Muscle layer of colon (tissue), 2 donors: ENCODE results near the gene CD58.

ENCODE experiments used
- H3K27ac ChIP-seq: one replicate; pipeline ENCODE4 v1.7.0; 2013; ENCODE audit warnings: low read depth, mild to moderate bottlenecking, low read length, moderate library complexity
- H3K27me3 ChIP-seq, 2 donors: one replicate each; pipeline ENCODE4 v1.7.0; 2013; ENCODE audit warnings: low read length in 2 of 2, mild to moderate bottlenecking in 2 of 2; ENCODE audit not compliant: insufficient read depth in 2 of 2, control insufficient read depth in 1 of 2
- H3K36me3 ChIP-seq: one replicate; pipeline ENCODE4 v1.7.0; 2013; ENCODE audit warnings: mild to moderate bottlenecking, low read length; ENCODE audit not compliant: insufficient read depth
- H3K4me1 ChIP-seq: one replicate; pipeline ENCODE4 v1.7.0; 2013; ENCODE audit warnings: mild to moderate bottlenecking, low read length; ENCODE audit not compliant: insufficient read depth
- H3K4me3 ChIP-seq, 2 donors: one replicate each; pipeline ENCODE4 v1.7.0; 2013; ENCODE audit warnings: low read length in 2 of 2, low read depth in 1 of 2, mild to moderate bottlenecking in 1 of 2, moderate library complexity in 1 of 2
- H3K9ac ChIP-seq: one replicate; pipeline ENCODE4 v1.7.0; 2013; ENCODE audit warnings: low read length
- H3K9me3 ChIP-seq: one replicate; pipeline ENCODE4 v1.7.0; 2013; ENCODE audit warnings: mild to moderate bottlenecking, low read length
- donor health status: abdominal sarcoma.
- donor health status: Adenocarcinoma of cecum.

CD58 gene

GRCh38 chr1:116513956-116514355, 56.9 kb downstream of the CD58 start:
- H3K27ac ChIP-seq = no peak overlapping the region
- no peaks in the 10 kb centered on the region for H3K27me3 ChIP-seq
- no peak overlapping the region for H3K9ac ChIP-seq
- no peak overlapping the region for H3K4me3 ChIP-seq
- H3K9me3 ChIP-seq = no peaks in the 10 kb centered on the region
- H3K4me1 ChIP-seq = no peaks in the 10 kb centered on the region
- peaks cover 4% of the 10 kb centered on the region for H3K36me3 ChIP-seq

GRCh38 chr1:116511459-116512019, 59.3 kb downstream of the CD58 start:
- Histone ChIP-seq H3K27ac (no peak overlapping the region), H3K4me3 (no peak overlapping the region), H3K36me3 (no peaks in the 10 kb centered on the region), H3K27me3 (no peaks in the 10 kb centered on the region), H3K9me3 (no peaks in the 10 kb centered on the region), H3K9ac (no peak overlapping the region), H3K4me1 (no peaks in the 10 kb centered on the region)

GRCh38 chr1:116510361-116510760, 60.5 kb downstream of the CD58 start:
- H3K27ac ChIP-seq = no peak overlapping the region

DNA sequence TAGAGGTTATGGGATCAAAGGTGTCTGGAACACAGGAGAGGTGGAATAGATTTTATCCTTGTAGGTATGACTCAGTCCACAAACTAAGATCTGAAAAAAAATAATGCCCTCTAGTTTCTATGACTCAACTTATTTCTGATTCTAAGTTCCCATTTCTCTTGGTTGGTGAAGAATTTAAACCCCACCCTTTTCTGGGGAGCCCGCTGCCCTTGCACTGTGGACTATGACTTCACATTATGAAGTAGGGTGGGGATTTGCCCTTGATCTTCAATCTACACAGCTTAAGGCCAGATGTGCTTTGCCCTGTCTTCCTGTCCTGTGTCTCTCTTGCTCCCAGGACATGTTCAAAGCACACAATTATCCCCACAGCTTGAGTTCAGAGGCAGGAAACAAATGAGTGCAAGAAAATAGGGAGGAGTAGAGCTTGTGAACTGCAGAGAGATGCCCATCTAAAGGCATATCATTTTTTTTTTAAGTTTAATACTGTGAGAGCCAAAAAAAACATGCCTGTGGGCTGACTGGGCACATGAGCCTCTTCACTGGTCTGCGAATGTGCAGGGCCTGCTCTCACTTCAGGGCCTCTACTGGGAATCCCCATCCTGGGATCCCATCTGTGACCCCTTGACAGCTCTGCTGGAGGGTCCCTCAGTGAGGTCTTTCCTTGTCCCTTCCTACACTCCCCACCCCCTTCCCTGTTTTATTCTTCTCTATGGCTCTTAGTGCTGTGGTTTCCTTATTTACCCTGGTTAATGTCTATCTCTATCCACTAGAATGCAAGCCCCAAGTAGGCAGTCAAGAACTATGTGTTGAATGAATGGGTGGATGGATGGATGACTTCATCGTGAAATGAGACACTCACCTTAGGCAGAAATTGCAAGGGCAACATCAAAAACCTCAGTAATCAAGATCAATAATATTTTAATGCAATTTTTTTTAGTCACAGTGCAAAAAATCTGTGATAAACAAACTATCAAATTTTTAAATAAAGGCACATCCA, 61.5 kb downstream of the CD58 start:
- Histone ChIP-seq H3K27ac (no peak overlapping the region), H3K9me3 (no peaks in the 10 kb centered on the region), H3K9ac (no peak overlapping the region), H3K36me3 (no peaks in the 10 kb centered on the region), H3K4me1 (no peaks in the 10 kb centered on the region), H3K27me3 (no peaks in the 10 kb centered on the region), H3K4me3 (no peak overlapping the region)

More at GRCh38 chr1:116510361-116510760, 60.5 kb downstream of the CD58 start:
- Histone ChIP-seq H3K27me3 (no peaks in the 10 kb centered on the region), H3K9me3 (no peaks in the 10 kb centered on the region), H3K36me3 (no peaks in the 10 kb centered on the region), H3K4me1 (no peaks in the 10 kb centered on the region), H3K9ac (no peak overlapping the region), H3K4me3 (no peak overlapping the region)

DNA sequence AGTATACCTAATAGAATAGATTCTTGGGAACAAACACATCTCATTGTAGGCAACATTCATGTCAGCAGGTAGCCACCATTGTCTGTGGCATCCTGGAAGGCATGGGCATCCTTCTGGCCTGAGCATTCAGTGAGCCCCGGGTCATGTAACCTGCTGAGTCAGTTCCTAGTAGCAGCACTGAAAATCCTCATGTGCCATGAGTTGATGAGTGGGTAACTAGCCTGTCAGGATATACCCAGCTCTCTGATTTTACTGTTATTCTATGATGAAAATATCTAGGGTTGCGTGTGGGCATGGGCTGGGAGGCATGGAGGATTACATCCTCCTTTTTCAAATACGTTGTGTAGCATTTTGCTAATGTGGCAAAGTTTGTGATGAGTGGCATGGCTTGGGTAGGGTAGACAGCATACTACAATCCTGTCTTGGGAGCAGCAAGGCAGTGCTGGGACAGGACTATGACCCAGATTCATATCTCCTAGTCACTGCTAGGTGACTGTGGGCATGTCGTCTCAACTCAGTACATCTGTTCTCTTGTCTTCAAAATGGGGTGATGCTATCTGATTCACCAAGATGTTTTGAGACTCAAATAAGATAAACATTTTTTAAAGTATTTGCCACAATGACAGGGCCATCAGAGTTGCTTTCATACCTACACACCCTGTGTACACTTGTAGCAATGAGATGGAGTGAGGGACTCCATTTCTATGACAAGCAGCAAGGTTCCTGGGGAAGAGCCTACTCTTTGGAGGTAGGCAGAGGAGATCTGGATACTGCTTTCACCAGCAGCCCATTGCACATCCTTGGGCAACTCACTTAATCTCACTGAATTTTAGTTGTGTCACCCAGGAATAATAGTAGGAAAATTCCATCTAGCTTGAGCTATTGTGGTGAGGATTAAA, 62.5 kb downstream of the CD58 start:
- Histone ChIP-seq H3K4me3 (no peak overlapping the region), H3K9ac (no peak overlapping the region), H3K9me3 (no peaks in the 10 kb centered on the region), H3K27ac (no peak overlapping the region), H3K36me3 (no peaks in the 10 kb centered on the region), H3K4me1 (no peaks in the 10 kb centered on the region), H3K27me3 (no peaks in the 10 kb centered on the region)

DNA sequence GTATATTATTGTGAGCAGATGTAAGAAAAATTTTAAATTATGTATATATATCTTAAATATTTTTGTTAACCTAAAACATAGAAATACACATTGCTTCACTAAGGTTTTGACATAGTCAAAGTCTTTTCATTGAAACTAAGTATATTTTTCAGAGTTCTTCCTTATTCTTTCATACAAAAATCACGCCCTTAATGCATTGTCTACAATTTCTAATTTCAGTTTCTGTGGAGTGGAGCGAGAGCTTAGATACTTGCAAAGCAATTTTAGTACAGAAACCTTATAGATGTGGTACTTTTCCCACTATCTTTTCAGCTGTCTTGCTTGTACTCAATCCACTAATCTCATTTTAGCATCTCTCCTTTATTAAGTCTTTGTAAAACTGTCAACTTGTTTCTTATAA, 63.2 kb downstream of the CD58 start:
- Histone ChIP-seq H3K4me3 (no peak overlapping the region), H3K9ac (no peak overlapping the region), H3K36me3 (no peaks in the 10 kb centered on the region), H3K27ac (no peak overlapping the region), H3K9me3 (no peaks in the 10 kb centered on the region), H3K4me1 (no peaks in the 10 kb centered on the region), H3K27me3 (no peaks in the 10 kb centered on the region)

- Histone ChIP-seq H3K9ac (no peak overlapping the region), H3K36me3 (no peaks in the 10 kb centered on the region), H3K27me3 (no peaks in the 10 kb centered on the region), H3K4me3 (no peak overlapping the region), H3K27ac (no peak overlapping the region), H3K4me1 (no peaks in the 10 kb centered on the region), H3K9me3 (no peaks in the 10 kb centered on the region)
These were observed 64.5 kb downstream of the CD58 start for GRCh38 chr1:116506132-116507004.

DNA sequence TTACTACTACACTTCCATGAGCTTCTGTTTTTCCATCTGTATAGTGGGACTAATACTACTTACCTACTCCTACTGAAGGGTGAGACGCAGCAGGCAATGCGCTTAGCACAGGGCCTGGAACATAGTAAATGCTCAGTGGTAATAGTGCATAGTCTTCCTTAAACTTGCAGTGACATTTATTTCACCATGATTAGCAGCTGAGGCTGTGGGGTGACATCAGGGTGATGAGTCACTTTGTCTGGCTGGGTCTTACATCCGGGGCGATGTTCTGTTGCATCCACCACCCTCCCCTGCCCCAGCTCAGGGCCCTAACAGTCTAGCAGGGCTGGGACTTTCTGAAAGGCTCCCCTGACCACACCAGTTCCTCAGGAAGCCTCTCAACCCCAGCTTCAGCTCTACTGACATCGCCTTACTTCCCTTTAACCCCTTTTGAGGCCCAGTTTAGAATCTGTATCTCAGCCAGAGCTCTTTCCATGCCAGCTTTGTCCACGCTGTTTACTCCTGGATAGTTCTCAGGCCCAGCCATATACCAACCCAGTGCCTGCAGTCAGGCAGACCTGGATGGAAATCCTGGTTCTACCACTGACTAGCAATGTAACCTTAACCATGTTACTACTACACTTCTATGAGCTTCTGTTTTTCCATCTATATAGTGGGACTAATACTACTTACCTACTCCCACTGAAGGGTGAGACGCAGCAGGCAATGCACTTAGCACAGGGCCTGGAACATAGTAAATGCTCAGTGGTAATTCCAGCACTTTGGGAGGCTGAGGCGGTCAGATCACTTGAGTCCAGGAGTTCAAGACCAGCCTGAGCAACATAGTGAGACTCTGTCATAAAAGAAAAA, 66.3 kb downstream of the CD58 start:
- no peak overlapping the region for H3K9ac ChIP-seq
- H3K4me3 ChIP-seq = no peak overlapping the region
- H3K27ac ChIP-seq = no peak overlapping the region
- no peaks in the 10 kb centered on the region for H3K36me3 ChIP-seq
- H3K9me3 ChIP-seq = no peaks in the 10 kb centered on the region
- H3K4me1 ChIP-seq = no peaks in the 10 kb centered on the region
- H3K27me3 ChIP-seq = no peaks in the 10 kb centered on the region

- no peak overlapping the region for H3K4me3 ChIP-seq
- no peak overlapping the region for H3K27ac ChIP-seq
- H3K27me3 ChIP-seq = no peaks in the 10 kb centered on the region
- H3K9ac ChIP-seq = no peak overlapping the region
- no peaks in the 10 kb centered on the region for H3K9me3 ChIP-seq
- H3K4me1 ChIP-seq = peaks cover 3% of the 10 kb centered on the region
- no peaks in the 10 kb centered on the region for H3K36me3 ChIP-seq
These were observed 67.1 kb downstream of the CD58 start for GRCh38 chr1:116503546-116504307.
